ENCODE data around the gene THOC1. TPM values are rescaled to one million over a fixed set of nuclear protein-coding genes. Genes with fewer than 3 reads are reported as not detected.

Gene THOC1
- total RNA-seq, 2 donors from 2014 or later = 81.8 to 99.6 TPM

- DNase-seq = no peak
- H3K4me1 Mint-ChIP-seq = peaks cover 2% of the 10 kb centered on the region
- no peaks in the 10 kb centered on the region for H3K9me3 Mint-ChIP-seq
- no peaks in the 10 kb centered on the region for H3K4me1 ChIP-seq (ENCODE audit: control insufficient read depth, insufficient read depth, low read length)
- no peak overlapping the region for H3K9ac ChIP-seq (ENCODE audit: extremely low read depth, low read length, poor library complexity, severe bottlenecking)
- H3K9me3 ChIP-seq (ENCODE audit: control insufficient read depth, low read length) = no peaks in the 10 kb centered on the region
- WGBS, 2 experiments (ENCODE audit: insufficient coverage in 1 of 2, insufficient read length in 1 of 2) = 92 to 96% methylated on average over 2 to 5 of the region's 5 CpGs
- H3K27ac Mint-ChIP-seq = no peak overlapping the region
- H3K27me3 Mint-ChIP-seq (ENCODE audit: insufficient read depth) = no peaks in the 10 kb centered on the region
- peaks cover 61% of the 10 kb centered on the region for H3K36me3 Mint-ChIP-seq (ENCODE audit: low read depth)
- H3K27me3 ChIP-seq (ENCODE audit: control insufficient read depth, insufficient read depth, low read length, poor library complexity, severe bottlenecking) = no peaks in the 10 kb centered on the region
- H3K4me3 ChIP-seq (ENCODE audit: low read length) = no peak overlapping the region
- H3K36me3 ChIP-seq (ENCODE audit: control insufficient read depth, insufficient read depth, low read length) = peaks cover 87% of the 10 kb centered on the region
- H3K27ac ChIP-seq (ENCODE audit: low read depth, low read length) = no peak overlapping the region
- no peak for TF ChIP-seq CTCF (conservative IDR thresholded peaks at IDR 0.05)
- H3K4me3 Mint-ChIP-seq = no peak overlapping the region
Measured at GRCh38 chr18:251572-251971, 16.3 kb downstream of the THOC1 start.

GRCh38 chr18:250685-251084 lies 17.2 kb downstream of the THOC1 start:
- no peak for TF ChIP-seq CTCF (conservative IDR thresholded peaks at IDR 0.05)
- no peak overlapping the region for H3K9ac ChIP-seq (ENCODE audit: extremely low read depth, low read length, poor library complexity, severe bottlenecking)
- no peaks in the 10 kb centered on the region for H3K27me3 ChIP-seq (ENCODE audit: control insufficient read depth, insufficient read depth, low read length, poor library complexity, severe bottlenecking)
- Mint-ChIP-seq H3K27ac (no peak overlapping the region), H3K4me1 (peaks cover 2% of the 10 kb centered on the region), H3K9me3 (no peaks in the 10 kb centered on the region), H3K4me3 (no peak overlapping the region), H3K27me3 (ENCODE audit: insufficient read depth) (no peaks in the 10 kb centered on the region), H3K36me3 (ENCODE audit: low read depth) (peaks cover 57% of the 10 kb centered on the region)
- no peaks in the 10 kb centered on the region for H3K4me1 ChIP-seq (ENCODE audit: control insufficient read depth, insufficient read depth, low read length)
- H3K36me3 ChIP-seq (ENCODE audit: control insufficient read depth, insufficient read depth, low read length) = peaks cover 85% of the 10 kb centered on the region
- 100% methylated on average over 1 of the region's 2 CpGs; no CpG with 5 or more reads in 1 of the 2 experiments for WGBS, 2 experiments (ENCODE audit: insufficient coverage in 1 of 2, insufficient read length in 1 of 2)
- no peaks in the 10 kb centered on the region for H3K9me3 ChIP-seq (ENCODE audit: control insufficient read depth, low read length)
- DNase-seq = no peak
- no peak overlapping the region for H3K27ac ChIP-seq (ENCODE audit: low read depth, low read length)
- H3K4me3 ChIP-seq (ENCODE audit: low read length) = no peak overlapping the region

- no peaks in the 10 kb centered on the region for H3K27me3 ChIP-seq (ENCODE audit: control insufficient read depth, insufficient read depth, low read length, poor library complexity, severe bottlenecking)
Measured at GRCh38 chr18:248053-248452, 19.8 kb downstream of the THOC1 start.

More at GRCh38 chr18:248053-248452, 19.8 kb downstream of the THOC1 start:
- Histone ChIP-seq H3K36me3 (ENCODE audit: control insufficient read depth, insufficient read depth, low read length) (peaks cover 90% of the 10 kb centered on the region), H3K4me3 (ENCODE audit: low read length) (no peak overlapping the region), H3K27ac (ENCODE audit: low read depth, low read length) (no peak overlapping the region), H3K9ac (ENCODE audit: extremely low read depth, low read length, poor library complexity, severe bottlenecking) (no peak overlapping the region), H3K9me3 (ENCODE audit: control insufficient read depth, low read length) (peaks cover 9% of the 10 kb centered on the region), H3K4me1 (ENCODE audit: control insufficient read depth, insufficient read depth, low read length) (no peaks in the 10 kb centered on the region)
- Mint-ChIP-seq H3K27me3 (ENCODE audit: insufficient read depth) (no peaks in the 10 kb centered on the region), H3K4me3 (no peak overlapping the region), H3K4me1 (no peaks in the 10 kb centered on the region), H3K9me3 (no peaks in the 10 kb centered on the region), H3K27ac (no peak overlapping the region), H3K36me3 (ENCODE audit: low read depth) (peaks cover 66% of the 10 kb centered on the region)
- WGBS, 2 experiments (ENCODE audit: insufficient coverage in 1 of 2, insufficient read length in 1 of 2) = 92 to 96% methylated on average over 2 to 4 of the region's 4 CpGs
- no peak for TF ChIP-seq CTCF (conservative IDR thresholded peaks at IDR 0.05)
- DNase-seq = no peak
